ENCODE measurements around the gene ADAM12. TPM values are rescaled to one million over a fixed set of nuclear protein-coding genes. Genes with fewer than 3 reads are reported as not detected.
A peak's percentile ranks its signal among the peaks of the same experiment; 100 is the strongest.

The ADAM12 gene
- total RNA-seq, 4 donors from 2014 or later = 0.19 to 2.6 (median 1.5) TPM

GRCh38 chr10:126259760-126260479 lies 128.4 kb downstream of the ADAM12 start:
- Histone ChIP-seq H3K27me3 (no peaks in the 10 kb centered on the region), H3K36me3 (no peaks in the 10 kb centered on the region), H3K27ac (no peak overlapping the region), H3K9me3 (no peaks in the 10 kb centered on the region), H3K4me1 (peaks cover 6% of the 10 kb centered on the region), H3K4me3 (no peak overlapping the region)
- TF ChIP-seq EP300 (IDR thresholded peaks at IDR 0.05) (no peak), POLR2A (IDR thresholded peaks at IDR 0.05) (no peak), CTCF (IDR thresholded peaks at IDR 0.05) (no peak), POLR2AphosphoS5 (IDR thresholded peaks at IDR 0.05) (no peak)
- DNase-seq (ENCODE audit: low spot score in 2 of 2) = no peak
- 92% methylated on average over 7 of the region's 7 CpGs for WGBS

- TF ChIP-seq POLR2A (IDR thresholded peaks at IDR 0.05) = no peak
- no peak for TF ChIP-seq POLR2AphosphoS5 (IDR thresholded peaks at IDR 0.05)
- TF ChIP-seq CTCF (IDR thresholded peaks at IDR 0.05) = no peak
- no peak for TF ChIP-seq EP300 (IDR thresholded peaks at IDR 0.05)
- Histone ChIP-seq H3K36me3 (no peaks in the 10 kb centered on the region), H3K27ac (no peak overlapping the region), H3K4me1 (peaks cover 19% of the 10 kb centered on the region), H3K4me3 (no peak overlapping the region), H3K27me3 (no peaks in the 10 kb centered on the region), H3K9me3 (no peaks in the 10 kb centered on the region)
- WGBS = 100% methylated on average over 1 of the region's 1 CpG
- no peak for DNase-seq (ENCODE audit: low spot score in 2 of 2)
Measured at GRCh38 chr10:126256864-126257263, 131.4 kb downstream of the ADAM12 start.

- Histone ChIP-seq H3K36me3 (no peaks in the 10 kb centered on the region), H3K4me1 (peaks cover 19% of the 10 kb centered on the region), H3K27me3 (no peaks in the 10 kb centered on the region), H3K4me3 (no peak overlapping the region), H3K27ac (no peak overlapping the region), H3K9me3 (no peaks in the 10 kb centered on the region)
- 91% methylated on average over 8 of the region's 8 CpGs for whole genome bisulfite sequencing
- DNase-seq (ENCODE audit: low spot score in 2 of 2) = no peak
- TF ChIP-seq POLR2A (IDR thresholded peaks at IDR 0.05) (no peak), POLR2AphosphoS5 (IDR thresholded peaks at IDR 0.05) (no peak), EP300 (IDR thresholded peaks at IDR 0.05) (no peak), CTCF (IDR thresholded peaks at IDR 0.05) (no peak)
Measured at GRCh38 chr10:126255313-126255712, 133.0 kb downstream of the ADAM12 start.

- DNase-seq (ENCODE audit: low spot score in 2 of 2) = no peak
- Histone ChIP-seq H3K4me3 (no peak overlapping the region), H3K27me3 (no peaks in the 10 kb centered on the region), H3K36me3 (no peaks in the 10 kb centered on the region), H3K27ac (peak overlapping the region; percentile 44), H3K4me1 (peaks cover 19% of the 10 kb centered on the region), H3K9me3 (no peaks in the 10 kb centered on the region)
- TF ChIP-seq POLR2A (IDR thresholded peaks at IDR 0.05) = no peak
- no peak for TF ChIP-seq POLR2AphosphoS5 (IDR thresholded peaks at IDR 0.05)
- no peak for TF ChIP-seq EP300 (IDR thresholded peaks at IDR 0.05)
- TF ChIP-seq CTCF (IDR thresholded peaks at IDR 0.05) = no peak
- 44% methylated on average over 4 of the region's 4 CpGs for WGBS
Measured at GRCh38 chr10:126253611-126253998, 134.7 kb downstream of the ADAM12 start.

GRCh38 chr10:126252884-126253610 lies 135.2 kb downstream of the ADAM12 start:
- Histone ChIP-seq H3K9me3 (no peaks in the 10 kb centered on the region), H3K27ac (peak overlapping the region; percentile 44), H3K36me3 (no peaks in the 10 kb centered on the region), H3K27me3 (no peaks in the 10 kb centered on the region), H3K4me1 (peaks cover 20% of the 10 kb centered on the region), H3K4me3 (no peak overlapping the region)
- WGBS = 30% methylated on average over 7 of the region's 9 CpGs
- TF ChIP-seq CTCF (IDR thresholded peaks at IDR 0.05) = no peak
- no peak for TF ChIP-seq POLR2AphosphoS5 (IDR thresholded peaks at IDR 0.05)
- TF ChIP-seq POLR2A (IDR thresholded peaks at IDR 0.05) = no peak
- no peak for TF ChIP-seq EP300 (IDR thresholded peaks at IDR 0.05)
- no peak for DNase-seq (ENCODE audit: low spot score in 2 of 2)

All from suprapubic skin (tissue), 4 donors.